H9 (cell line): ENCODE data around the gene C6orf47. TPM values are rescaled to one million over a fixed set of nuclear protein-coding genes. Genes with fewer than 3 reads are reported as not detected.

Experiments
- DNase-seq: peaks from one replicate; pipeline ENCODE4 v3.0.0-alpha.2; 2017
- H2AFZ ChIP-seq: one replicate; pipeline ENCODE4 v1.6.1; 2013; ENCODE audit warnings: mild to moderate bottlenecking, low read length, control low read depth, moderate library complexity
- H2AK5ac ChIP-seq: 2 replicates; pipeline ENCODE4 v1.6.1; 2013; ENCODE audit warnings: low read length, control low read depth, mixed read lengths; ENCODE audit not compliant: insufficient read length
- H2BK120ac ChIP-seq: one replicate; pipeline ENCODE4 v1.6.1; 2013; ENCODE audit warnings: low read depth, mild to moderate bottlenecking, low read length, control low read depth, inconsistent platforms; ENCODE audit not compliant: poor library complexity, severe bottlenecking
- H2BK12ac ChIP-seq: 2 replicates; pipeline ENCODE4 v1.6.1; 2013; ENCODE audit warnings: low read length, control low read depth, mixed read lengths, low read depth; ENCODE audit not compliant: insufficient read length
- H2BK15ac ChIP-seq: 2 replicates; pipeline ENCODE4 v1.6.1; 2013; ENCODE audit warnings: low read depth, low read length, control low read depth
- H2BK20ac ChIP-seq: one replicate; pipeline ENCODE4 v1.6.1; 2013; ENCODE audit warnings: low read depth, mild to moderate bottlenecking, low read length, control low read depth, inconsistent platforms; ENCODE audit not compliant: poor library complexity, severe bottlenecking
- H2BK5ac ChIP-seq: 2 replicates; pipeline ENCODE4 v1.6.1; 2013; ENCODE audit warnings: low read length, control low read depth, mixed read lengths; ENCODE audit not compliant: insufficient read length
- H3K14ac ChIP-seq: 2 replicates; pipeline ENCODE4 v1.6.1; 2013; ENCODE audit warnings: low read length, control low read depth; ENCODE audit not compliant: insufficient read depth
- H3K18ac ChIP-seq: 2 replicates; pipeline ENCODE4 v1.6.1; 2013; ENCODE audit warnings: low read depth, mild to moderate bottlenecking, mixed read lengths, low read length, control low read depth; ENCODE audit not compliant: insufficient read length
- H3K23ac ChIP-seq: 2 replicates; pipeline ENCODE4 v1.6.1; 2013; ENCODE audit warnings: low read length, control low read depth, mixed read lengths, low read depth; ENCODE audit not compliant: insufficient read length
- H3K23me2 ChIP-seq: 2 replicates; pipeline ENCODE4 v1.6.1; 2013; ENCODE audit warnings: low read depth, mild to moderate bottlenecking, mixed read lengths, low read length, control low read depth; ENCODE audit not compliant: insufficient read length, poor library complexity, severe bottlenecking
- H3K27ac ChIP-seq: 2 replicates; pipeline ENCODE4 v1.5.1; 2013; ENCODE audit warnings: low read length, control low read depth, mixed read lengths, low read depth; ENCODE audit not compliant: insufficient read length
- H3K27me3 ChIP-seq: 2 replicates; pipeline ENCODE4 v1.6.1; 2013; ENCODE audit warnings: low read length, control low read depth, inconsistent platforms; ENCODE audit not compliant: insufficient read depth
- H3K4ac ChIP-seq: 2 replicates; pipeline ENCODE4 v1.6.1; 2013; ENCODE audit warnings: low read depth, mild to moderate bottlenecking, control low read depth, inconsistent platforms, low read length, moderate library complexity
- H3K4me1 ChIP-seq: 2 replicates; pipeline ENCODE4 v1.6.1; 2013; ENCODE audit warnings: low read length, control low read depth, inconsistent platforms; ENCODE audit not compliant: insufficient read depth
- H3K4me2 ChIP-seq: 2 replicates; pipeline ENCODE4 v1.6.1; 2013; ENCODE audit warnings: low read length, control low read depth, mixed read lengths; ENCODE audit not compliant: insufficient read length, insufficient read depth
- H3K56ac ChIP-seq: 2 replicates; pipeline ENCODE4 v1.6.1; 2013; ENCODE audit warnings: low read depth, mild to moderate bottlenecking, mixed read lengths, low read length, control low read depth; ENCODE audit not compliant: insufficient read length
- H3K79me1 ChIP-seq: 2 replicates; pipeline ENCODE4 v1.6.1; 2013; ENCODE audit warnings: low read depth, mild to moderate bottlenecking, moderate library complexity, low read length, control low read depth, inconsistent platforms; ENCODE audit not compliant: insufficient read depth, poor library complexity, severe bottlenecking
- H3K79me2 ChIP-seq: 2 replicates; pipeline ENCODE4 v1.6.1; 2013; ENCODE audit warnings: low read length, control low read depth, inconsistent platforms; ENCODE audit not compliant: insufficient read depth
- H3K9ac ChIP-seq: 2 replicates; pipeline ENCODE4 v1.6.1; 2013; ENCODE audit warnings: low read length, control low read depth, mixed read lengths; ENCODE audit not compliant: insufficient read length; ENCODE audit errors: extremely low read depth
- H3K9me3 ChIP-seq: one replicate; pipeline ENCODE4 v1.6.1; 2013; ENCODE audit warnings: low read depth, low read length, inconsistent platforms; ENCODE audit not compliant: control insufficient read depth
- H3T11ph ChIP-seq: one replicate; pipeline ENCODE4 v1.6.1; 2013; ENCODE audit warnings: mild to moderate bottlenecking, low read length, control low read depth, inconsistent platforms
- H4K20me1 ChIP-seq: one replicate; pipeline ENCODE4 v1.6.1; 2013; ENCODE audit not compliant: control insufficient read depth, insufficient read length, insufficient read depth
- H4K5ac ChIP-seq: 2 replicates; pipeline ENCODE4 v1.6.1; 2013; ENCODE audit warnings: low read depth, mild to moderate bottlenecking, mixed read lengths, low read length, control low read depth; ENCODE audit not compliant: insufficient read length
- H4K8ac ChIP-seq: replicated peaks from 2 replicates; pipeline ENCODE4 v1.6.1; 2013; ENCODE audit warnings: low read length, control low read depth, mixed read lengths, low read depth; ENCODE audit not compliant: insufficient read length
- H4K91ac ChIP-seq: 2 replicates; pipeline ENCODE4 v1.6.1; 2013; ENCODE audit warnings: low read depth, mild to moderate bottlenecking, moderate library complexity, mixed read lengths, low read length, control low read depth; ENCODE audit not compliant: insufficient read length
- H3K27ac Mint-ChIP-seq, 3 experiments: 2 replicates in 2 of 3; 3 replicates in 1 of 3; pipeline ENCODE4 v1.8.0; 2020 to 2021; ENCODE audit warnings: mixed read lengths in 3 of 3, mild to moderate bottlenecking in 1 of 3, moderate library complexity in 1 of 3
- H3K27me3 Mint-ChIP-seq: 2 replicates; pipeline ENCODE4 v1.8.0; 2021; ENCODE audit warnings: low read depth, mild to moderate bottlenecking, moderate library complexity, mixed read lengths
- H3K36me3 Mint-ChIP-seq, 3 experiments: 2 replicates in 2 of 3; 3 replicates in 1 of 3; pipeline ENCODE4 v1.8.0; 2020 to 2021; ENCODE audit warnings: low read depth in 3 of 3, mixed read lengths in 3 of 3; ENCODE audit not compliant: insufficient read depth in 1 of 3
- H3K4me1 Mint-ChIP-seq, 2 experiments: 2 replicates each; pipeline ENCODE4 v1.8.0; 2020; ENCODE audit warnings: mixed read lengths in 2 of 2
- H3K4me3 Mint-ChIP-seq, 2 experiments: 2 replicates in 1 of 2; 3 replicates in 1 of 2; pipeline ENCODE4 v1.8.0; 2020 to 2021; ENCODE audit warnings: mild to moderate bottlenecking in 2 of 2, mixed read lengths in 2 of 2, moderate library complexity in 1 of 2
- H3K9me3 Mint-ChIP-seq, 2 experiments: 2 replicates in 1 of 2; 3 replicates in 1 of 2; pipeline ENCODE4 v1.8.0; 2020; ENCODE audit warnings: mild to moderate bottlenecking in 2 of 2, mixed read lengths in 2 of 2, moderate library complexity in 1 of 2
- CTCF ChIP-seq: fragments of 200-600 bp; sonication (generic); conservative IDR thresholded peaks from 3 replicates; pipeline ENCODE4 v1.8.0; 2021; ENCODE audit warnings: antibody characterized with exemption, mild to moderate bottlenecking
- WGBS: extraction: QIAGEN DNeasy Blood & Tissue Kit; methylation state at CpG from one replicate; pipeline ENCODE4 v1.1.7; 2013; ENCODE audit warnings: missing lambda C conversion rate, low lambda C conversion rate, mixed read lengths; ENCODE audit not compliant: insufficient read length; ENCODE audit errors: extremely low coverage; 5-methylcytosine and 5-hydroxymethylcytosine counted together
- total RNA-seq: library from RNA; stranded (reverse); gene quantifications from 2 replicates; pipeline ENCODE4 v1.2.1, GENCODE V29; 2021

Gene C6orf47
- total RNA-seq, 1 experiment from 2014 or later: 19.0 TPM

GRCh38 chr6:31680226-31681134, 19.9 kb upstream of the C6orf47 start, which contains the start of gene LY6G5C:
TSS of gene LY6G5C (minus strand) at chr6:31681067. CDS start at chr6:31680373, 694 bp downstream.
- Histone ChIP-seq H3K27ac (no peak within 1 kb of the TSS), H4K20me1 (no peaks in the 10 kb centered on the region), H2BK12ac (no peak within 1 kb of the TSS), H3K14ac (peak within 1 kb of the TSS; percentile 26; the same call in 1 of the 2 replicates), H4K5ac (no peak within 1 kb of the TSS), H3K56ac (no peak within 1 kb of the TSS), H3K23ac (no peak within 1 kb of the TSS), H2BK20ac (no peak within 1 kb of the TSS), H4K91ac (no peak within 1 kb of the TSS), H3K4ac (no peak within 1 kb of the TSS), H2BK15ac (no peak within 1 kb of the TSS), H4K8ac (no peak within 1 kb of the TSS), H3K9ac (no peak within 1 kb of the TSS), H3K79me1 (no peaks in the 10 kb centered on the region), H2BK120ac (no peak within 1 kb of the TSS), H3K4me2 (peak within 1 kb of the TSS; percentile 92), H3K9me3 (no peaks in the 10 kb centered on the region), H3K23me2 (peaks cover 18% of the 10 kb centered on the region), H3K27me3 (no peaks in the 10 kb centered on the region; the same call in 1 of the 2 replicates), H3K4me1 (no peaks in the 10 kb centered on the region), H2AFZ (no peak within 1 kb of the TSS), H3K79me2 (no peaks in the 10 kb centered on the region), H3T11ph (no peak within 1 kb of the TSS), H2BK5ac (no peak within 1 kb of the TSS), H3K18ac (peak within 1 kb of the TSS; percentile 44), H2AK5ac (no peak within 1 kb of the TSS)
- peak; percentile 78 for TF ChIP-seq CTCF
- H3K9me3 Mint-ChIP-seq: no peaks in the 10 kb centered on the region; a peak in 3 of 5 replicates
- H3K36me3 Mint-ChIP-seq: peaks cover 0 to 1% (median 0%) of the 10 kb centered on the region in 3 experiments; a peak in 3 of 7 replicates
- peaks cover 29% of the 10 kb centered on the region for H3K27me3 Mint-ChIP-seq
- H3K27ac Mint-ChIP-seq: peak within 1 kb of the TSS in 1 of 3 experiments; percentile 57; a peak in 3 of 7 replicates
- peaks cover 20 to 25% of the 10 kb centered on the region in 2 experiments for H3K4me1 Mint-ChIP-seq
- H3K4me3 Mint-ChIP-seq: peak within 1 kb of the TSS; percentile 76 to 89
- WGBS: no CpG with 5 or more reads among the region's 17 CpGs
- peak; percentile 78 for DNase-seq
